ENCODE results near the gene RNF8.

RNF8 gene

DNA sequence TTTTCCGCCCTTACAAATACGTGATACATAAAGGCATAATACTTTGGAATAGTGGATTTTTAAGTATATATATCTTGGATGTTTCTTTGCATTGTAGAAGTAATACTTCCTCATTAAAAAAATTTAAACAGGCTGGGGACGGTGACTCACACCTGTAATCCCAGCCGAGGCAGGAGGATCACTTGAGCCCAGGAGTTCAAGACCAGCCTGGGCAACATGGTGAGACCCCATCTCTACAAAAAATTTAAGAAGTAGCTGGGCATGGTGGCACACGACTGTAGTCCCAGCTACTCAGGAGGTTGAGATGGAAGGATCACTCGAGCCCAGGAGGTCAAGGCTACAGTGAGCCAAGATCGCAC lies 38.6 kb upstream of the RNF8 start:
- no peak overlapping the region for H3K27ac ChIP-seq
- ChIA-PET POLR2A (ENCODE audit: low non-redundant PET) (no interaction called here), CTCF (interaction anchor here (0.6 to 3.5 kb wide), 8 partner anchors 11 to 292 kb away, joined by 3 to 17 read pairs (median 4); no protein-coding TSS in a partner anchor)
- DNase-seq (ENCODE audit: low spot score), result no peak
- TF ChIP-seq, protein P1, sequence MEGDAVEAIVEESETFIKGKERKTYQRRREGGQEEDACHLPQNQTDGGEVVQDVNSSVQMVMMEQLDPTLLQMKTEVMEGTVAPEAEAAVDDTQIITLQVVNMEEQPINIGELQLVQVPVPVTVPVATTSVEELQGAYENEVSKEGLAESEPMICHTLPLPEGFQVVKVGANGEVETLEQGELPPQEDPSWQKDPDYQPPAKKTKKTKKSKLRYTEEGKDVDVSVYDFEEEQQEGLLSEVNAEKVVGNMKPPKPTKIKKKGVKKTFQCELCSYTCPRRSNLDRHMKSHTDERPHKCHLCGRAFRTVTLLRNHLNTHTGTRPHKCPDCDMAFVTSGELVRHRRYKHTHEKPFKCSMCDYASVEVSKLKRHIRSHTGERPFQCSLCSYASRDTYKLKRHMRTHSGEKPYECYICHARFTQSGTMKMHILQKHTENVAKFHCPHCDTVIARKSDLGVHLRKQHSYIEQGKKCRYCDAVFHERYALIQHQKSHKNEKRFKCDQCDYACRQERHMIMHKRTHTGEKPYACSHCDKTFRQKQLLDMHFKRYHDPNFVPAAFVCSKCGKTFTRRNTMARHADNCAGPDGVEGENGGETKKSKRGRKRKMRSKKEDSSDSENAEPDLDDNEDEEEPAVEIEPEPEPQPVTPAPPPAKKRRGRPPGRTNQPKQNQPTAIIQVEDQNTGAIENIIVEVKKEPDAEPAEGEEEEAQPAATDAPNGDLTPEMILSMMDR (conservative IDR thresholded peaks at IDR 0.05; ENCODE audit: low read depth), result no peak; the same call in 1 of the 2 replicates

DNA sequence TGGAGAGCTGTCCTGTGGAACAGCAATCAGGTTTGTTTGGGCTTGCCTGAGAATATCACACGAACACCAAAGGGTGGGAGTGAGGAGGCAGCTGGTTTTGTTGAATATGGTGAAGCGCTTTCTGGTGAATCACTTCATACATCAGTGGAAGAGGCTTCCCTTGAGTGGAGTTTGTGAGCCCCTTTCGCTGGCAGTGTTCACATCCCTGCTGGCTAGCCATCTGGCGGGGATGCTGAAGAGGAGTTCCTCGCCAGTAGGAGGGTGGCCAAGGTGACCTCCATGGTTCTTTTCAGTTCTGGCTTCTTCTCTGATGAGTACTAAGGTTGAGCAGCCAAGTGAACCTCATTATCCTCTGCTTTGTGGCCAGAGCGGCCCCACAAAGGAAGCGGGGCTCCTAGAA lies 37.7 kb upstream of the RNF8 start:
- CTCF ChIA-PET, result no interaction called here
- POLR2A ChIA-PET (ENCODE audit: low non-redundant PET), result no interaction called here
- TF ChIP-seq, protein P1 (conservative IDR thresholded peaks at IDR 0.05; ENCODE audit: low read depth), result no peak
- no peak for DNase-seq (ENCODE audit: low spot score)
- no peak overlapping the region for H3K27ac ChIP-seq

DNA sequence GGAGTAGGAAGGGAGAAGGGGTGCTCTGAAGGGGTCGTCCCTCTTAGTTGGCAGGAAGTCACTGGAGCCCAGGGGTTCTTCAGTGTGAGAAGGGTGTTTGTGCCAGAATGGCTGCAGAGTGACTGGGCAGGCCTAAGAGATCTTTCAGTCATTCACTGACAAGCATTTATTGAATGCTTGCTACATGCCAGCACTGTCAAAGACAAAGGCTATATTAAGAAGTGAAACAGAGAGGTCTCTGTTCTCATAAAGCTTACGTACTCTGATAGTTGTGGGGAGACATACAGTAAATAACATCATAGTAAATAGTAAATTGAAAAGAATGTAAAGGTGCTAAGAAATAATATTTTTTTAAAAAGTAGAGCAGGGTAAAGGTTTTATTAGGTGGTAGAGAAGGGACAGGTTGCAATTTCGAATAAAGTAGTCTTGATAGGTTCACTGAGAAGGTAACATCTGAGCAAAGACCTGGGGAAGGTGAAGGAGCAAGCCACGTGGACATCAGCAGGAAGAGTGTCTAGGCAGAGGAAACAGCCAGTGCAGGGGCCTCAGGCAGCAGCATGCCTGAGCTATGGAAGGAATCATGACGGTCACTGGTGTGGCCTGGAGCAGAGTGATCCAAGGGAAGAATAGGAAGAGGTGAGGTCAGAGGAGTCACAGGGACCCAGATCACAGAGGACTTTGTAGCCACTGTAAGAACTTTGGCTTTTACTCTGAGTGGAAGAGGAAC lies 36.3 kb upstream of the RNF8 start:
- H3K27ac ChIP-seq, result no peak overlapping the region
- POLR2A ChIA-PET (ENCODE audit: low non-redundant PET), result no interaction called here
- TF ChIP-seq, protein P1 (conservative IDR thresholded peaks at IDR 0.05; ENCODE audit: low read depth), result no peak
- CTCF ChIA-PET, result no interaction called here
- no peak for DNase-seq (ENCODE audit: low spot score)

DNA sequence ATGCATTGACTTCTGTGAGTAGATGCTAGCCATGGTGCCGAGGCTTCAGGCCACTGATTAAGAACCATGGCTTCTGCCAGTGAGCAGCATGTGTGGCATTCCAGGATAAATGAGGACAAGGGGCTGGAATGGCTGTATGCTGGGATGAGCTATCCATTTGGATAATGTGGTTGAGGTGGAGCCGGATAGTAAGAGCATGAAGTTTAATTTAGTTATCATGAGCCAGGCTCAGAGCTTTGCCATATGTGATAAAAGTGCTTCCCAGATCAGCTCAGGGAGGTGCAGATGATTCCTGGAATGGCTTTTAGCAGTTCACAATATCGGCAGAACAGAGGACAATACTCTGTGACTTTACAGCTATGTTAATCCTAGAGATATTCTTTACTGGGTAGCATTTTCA lies 34.6 kb upstream of the RNF8 start:
- no peak for DNase-seq (ENCODE audit: low spot score)
- TF ChIP-seq, protein P1 (conservative IDR thresholded peaks at IDR 0.05; ENCODE audit: low read depth), result no peak
- H3K27ac ChIP-seq, result no peak overlapping the region
- CTCF ChIA-PET, result no interaction called here
- POLR2A ChIA-PET (ENCODE audit: low non-redundant PET), result no interaction called here

DNA sequence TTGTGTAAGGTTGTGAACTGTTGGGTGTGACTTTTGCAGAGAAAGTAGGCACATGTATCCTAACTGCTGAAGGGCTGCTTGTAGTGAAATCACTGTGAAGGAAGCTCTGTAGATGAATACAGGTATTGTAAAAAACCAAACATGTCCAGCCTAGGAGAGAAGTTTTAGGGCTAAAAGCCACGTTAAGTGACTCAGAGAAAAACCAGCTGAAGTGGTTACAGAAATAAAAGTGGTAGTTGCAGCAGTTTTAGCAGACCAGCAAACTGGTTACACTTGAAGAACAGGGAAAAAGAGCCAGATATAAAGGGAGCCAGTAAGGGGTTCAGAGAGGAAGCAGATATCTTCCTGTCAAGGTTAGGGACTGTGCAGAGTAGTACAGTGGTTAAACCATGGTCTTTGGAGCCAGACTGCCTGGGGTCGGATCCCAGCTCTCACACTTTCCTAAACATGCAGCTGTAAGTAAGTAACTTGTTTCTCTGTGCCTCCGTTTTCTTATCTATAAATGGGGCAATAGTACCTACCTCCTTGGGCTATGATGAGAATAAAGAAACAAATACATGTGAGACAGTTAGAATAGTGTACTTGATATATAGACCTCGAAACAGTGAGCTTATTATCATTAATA lies 33.8 kb upstream of the RNF8 start:
- POLR2A ChIA-PET (ENCODE audit: low non-redundant PET), result no interaction called here
- no peak for DNase-seq (ENCODE audit: low spot score)
- no peak overlapping the region for H3K27ac ChIP-seq

DNA sequence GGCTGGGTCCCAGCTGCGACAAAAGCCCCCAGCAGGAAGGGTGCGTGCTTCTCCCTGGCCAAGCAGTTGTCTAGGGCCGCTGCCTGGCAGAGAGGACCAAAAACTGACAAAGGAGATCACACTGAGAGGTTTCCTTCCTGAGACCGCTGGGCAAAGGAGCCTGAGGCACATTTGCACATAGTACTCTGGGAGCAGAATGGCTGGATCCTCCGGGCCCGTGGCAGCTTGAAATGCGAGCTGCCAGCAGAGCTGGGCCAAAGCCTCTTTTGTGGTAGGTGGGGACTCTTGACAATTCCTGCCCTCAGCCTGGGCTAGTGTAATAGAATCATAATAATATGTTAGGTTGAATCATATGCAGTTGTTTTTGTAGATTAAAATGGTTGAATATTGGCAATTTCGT lies 33.1 kb upstream of the RNF8 start:
- no peak for DNase-seq (ENCODE audit: low spot score)
- TF ChIP-seq, protein P1 (conservative IDR thresholded peaks at IDR 0.05; ENCODE audit: low read depth), result no peak
- no peak overlapping the region for H3K27ac ChIP-seq
- CTCF ChIA-PET, result interaction anchor here (0.7 kb wide), 1 partner anchor 200 kb away, joined by 4 read pairs; no protein-coding TSS in a partner anchor
- POLR2A ChIA-PET (ENCODE audit: low non-redundant PET), result no interaction called here

More for the DNA sequence above, 33.8 kb upstream of the RNF8 start:
- TF ChIP-seq, protein P1 (conservative IDR thresholded peaks at IDR 0.05; ENCODE audit: low read depth), result no peak
- CTCF ChIA-PET, result interaction anchor here (0.7 to 0.8 kb wide), 2 partner anchors 200 to 268 kb away, joined by 3 to 4 read pairs; no protein-coding TSS in a partner anchor
